ENCODE results near the gene NTNG2. TPM values are rescaled to one million over a fixed set of nuclear protein-coding genes. Genes with fewer than 3 reads are reported as not detected.
A peak's percentile ranks its signal among the peaks of the same experiment; 100 is the strongest.

NTNG2 gene
- total RNA-seq, 3 donors from 2014 or later, result under 0.01 to 1.9 (median 0.29) TPM

- peak overlapping the region; percentile 55 to 88 (median 68) for H3K4me3 ChIP-seq
- TF ChIP-seq POLR2AphosphoS5 (IDR thresholded peaks at IDR 0.05) (no peak), CTCF (IDR thresholded peaks at IDR 0.05) (no peak), POLR2A (IDR thresholded peaks at IDR 0.05) (no peak)
- H3K9me3 ChIP-seq, result no peaks in the 10 kb centered on the region
- no peaks in the 10 kb centered on the region for H3K4me1 ChIP-seq
- intact Hi-C loops (cut with DNase I; ENCODE audit: low total_unique reads), result no loop called here
- no peaks in the 10 kb centered on the region for H3K36me3 ChIP-seq
- H3K27ac ChIP-seq, result peak overlapping the region in 1 of 2 donors; percentile 6
- peak; percentile 87 to 95 for DNase-seq (ENCODE audit: low spot score in 2 of 2)
- H3K27me3 ChIP-seq, result peaks cover 0 to 14% of the 10 kb centered on the region in 2 donors
These were observed 79.1 kb downstream of the NTNG2 start for GRCh38 chr9:132240841-132241482.

- no peaks in the 10 kb centered on the region for H3K9me3 ChIP-seq
- H3K4me1 ChIP-seq, result no peaks in the 10 kb centered on the region
- DNase-seq (ENCODE audit: low spot score in 2 of 2), result no peak
- peaks cover 0 to 11% of the 10 kb centered on the region in 2 donors for H3K27me3 ChIP-seq
- no peaks in the 10 kb centered on the region for H3K36me3 ChIP-seq
- TF ChIP-seq POLR2AphosphoS5 (IDR thresholded peaks at IDR 0.05), result no peak
- no peak for TF ChIP-seq CTCF (IDR thresholded peaks at IDR 0.05)
- no peak for TF ChIP-seq POLR2A (IDR thresholded peaks at IDR 0.05)
- intact Hi-C loops (cut with DNase I; ENCODE audit: low total_unique reads), result no loop called here
- H3K27ac ChIP-seq, result peak overlapping the region in 1 of 2 donors; percentile 6
- H3K4me3 ChIP-seq, result peak overlapping the region; percentile 55 to 88 (median 68)
These were observed 79.6 kb downstream of the NTNG2 start for GRCh38 chr9:132241483-132241839.

- Histone ChIP-seq H3K27me3 (peaks cover 0 to 6% of the 10 kb centered on the region in 2 donors), H3K4me1 (no peaks in the 10 kb centered on the region), H3K36me3 (no peaks in the 10 kb centered on the region), H3K4me3 (peak overlapping the region; percentile 55 to 88 (median 68)), H3K27ac (no peak overlapping the region), H3K9me3 (no peaks in the 10 kb centered on the region)
- DNase-seq (ENCODE audit: low spot score in 2 of 2), result no peak
- TF ChIP-seq POLR2A (IDR thresholded peaks at IDR 0.05), result no peak
- TF ChIP-seq POLR2AphosphoS5 (IDR thresholded peaks at IDR 0.05), result no peak
- no peak for TF ChIP-seq CTCF (IDR thresholded peaks at IDR 0.05)
- intact Hi-C loops (cut with DNase I; ENCODE audit: low total_unique reads), result no loop called here
These were observed 80.2 kb downstream of the NTNG2 start for GRCh38 chr9:132241840-132242620.

GRCh38 chr9:132242621-132243155 lies 80.8 kb downstream of the NTNG2 start:
- H3K36me3 ChIP-seq, result no peaks in the 10 kb centered on the region
- intact Hi-C loops (cut with DNase I; ENCODE audit: low total_unique reads), result no loop called here
- TF ChIP-seq CTCF (IDR thresholded peaks at IDR 0.05) (no peak), POLR2AphosphoS5 (IDR thresholded peaks at IDR 0.05) (no peak), POLR2A (IDR thresholded peaks at IDR 0.05) (no peak)
- H3K9me3 ChIP-seq, result no peaks in the 10 kb centered on the region
- H3K27me3 ChIP-seq, result peaks cover 0 to 7% of the 10 kb centered on the region in 2 donors
- DNase-seq (ENCODE audit: low spot score in 2 of 2), result no peak
- no peak overlapping the region for H3K27ac ChIP-seq
- H3K4me3 ChIP-seq, result peak overlapping the region; percentile 55 to 88 (median 68)
- no peaks in the 10 kb centered on the region for H3K4me1 ChIP-seq
